GM18951 (cell line): Measurements from ENCODE around the gene MBD3L3.
A peak's percentile ranks its signal among the peaks of the same experiment; 100 is the strongest.
"Not testable (repeated sequence)": the region's sequence is repeated elsewhere in the genome, so short reads cannot be mapped to it uniquely, and the experiment has no call there.

Experiments used
- POLR2A ChIP-seq: IDR thresholded peaks from 4 replicates; pipeline ENCODE4 v1.6.1; 2011; ENCODE audit warnings: mild to moderate bottlenecking; ENCODE audit not compliant: insufficient read length, insufficient read depth; ENCODE audit errors: extremely low read depth
- in situ Hi-C: fragments of 300-500 bp; cut with MboI; formaldehyde crosslinking; loops from one replicate; pipeline ENCODE4 v1.12.0; 2022; ENCODE audit warnings: low sequenced_read_pairs, mixed read lengths, inconsistent platforms; ENCODE audit not compliant: unreplicated experiment

MBD3L3 gene

GRCh38 chr19:7072541-7072940 is 14.1 kb upstream of the MBD3L3 start:
- in situ Hi-C loops = no loop called here
- no peak for TF ChIP-seq POLR2A

GRCh38 chr19:7069904-7070226 is 11.4 kb upstream of the MBD3L3 start:
- TF ChIP-seq POLR2A = no peak
- in situ Hi-C loops = no loop called here

- TF ChIP-seq POLR2A = peak; percentile 96
- in situ Hi-C loops = no loop called here
These were observed 10.8 kb upstream of the MBD3L3 start, which contains the start of gene ZNF557 for GRCh38 chr19:7069042-7069903. Gene ZNF557 (plus strand): TSS chr19:7069703. CDS start chr19:7075075, 5,372 bp downstream.

GRCh38 chr19:7068599-7068998 is 10.1 kb upstream of the MBD3L3 start:
- in situ Hi-C loops = no loop called here
- no peak for TF ChIP-seq POLR2A

- no peak for TF ChIP-seq POLR2A
- in situ Hi-C loops = no loop called here
These were observed 9.2 kb upstream of the MBD3L3 start for GRCh38 chr19:7067716-7068115.

GRCh38 chr19:7067122-7067521 is 8.6 kb upstream of the MBD3L3 start:
- in situ Hi-C loops = not testable (repeated sequence)

- TF ChIP-seq POLR2A = no peak
- in situ Hi-C loops = no loop called here
These were observed 5.4 kb upstream of the MBD3L3 start for GRCh38 chr19:7063764-7064418.

- in situ Hi-C loops = no loop called here
- TF ChIP-seq POLR2A = no peak
These were observed 4.9 kb upstream of the MBD3L3 start for GRCh38 chr19:7063339-7063738.

- in situ Hi-C loops = not testable (repeated sequence)
These were observed 1.5 kb upstream of the MBD3L3 start for GRCh38 chr19:7059977-7060376.

GRCh38 chr19:7056371-7056770 is 2.1 kb downstream of the MBD3L3 start:
- in situ Hi-C loops = not testable (repeated sequence)

- in situ Hi-C loops = not testable (repeated sequence)
These were observed 2.8 kb downstream of the MBD3L3 start for GRCh38 chr19:7055679-7056078.

- in situ Hi-C loops = not testable (repeated sequence)
These were observed 3.7 kb downstream of the MBD3L3 start for GRCh38 chr19:7054635-7055368.

GRCh38 chr19:7052896-7053295 is 5.6 kb downstream of the MBD3L3 start:
- in situ Hi-C loops = not testable (repeated sequence)

GRCh38 chr19:7051421-7051820 is 7.1 kb downstream of the MBD3L3 start:
- in situ Hi-C loops = not testable (repeated sequence)

- in situ Hi-C loops = not testable (repeated sequence)
These were observed 9.5 kb downstream of the MBD3L3 start, which contains the start of gene MBD3L2 for GRCh38 chr19:7049021-7049420. Gene MBD3L2 (plus strand): TSS chr19:7049321. CDS start chr19:7049374, 53 bp downstream.

- in situ Hi-C loops = not testable (repeated sequence)
These were observed 16.9 kb downstream of the MBD3L3 start for GRCh38 chr19:7041563-7041962.

- in situ Hi-C loops = not testable (repeated sequence)
These were observed 18.4 kb downstream of the MBD3L3 start, which contains the start of gene MBD3L4 for GRCh38 chr19:7040079-7040478. Gene MBD3L4 (minus strand): TSS chr19:7040179. CDS start chr19:7040144, 35 bp downstream.

GRCh38 chr19:7030278-7030677 is 28.2 kb downstream of the MBD3L3 start, which contains the start of gene MBD3L5:
Gene MBD3L5 (plus strand): TSS chr19:7030578. CDS start chr19:7030612, 34 bp downstream.
- in situ Hi-C loops = not testable (repeated sequence)

- in situ Hi-C loops = not testable (repeated sequence)
These were observed 29.7 kb downstream of the MBD3L3 start for GRCh38 chr19:7028790-7029189.
